SK-N-MC (cell line): ENCODE measurements around the gene CCL27.

ENCODE experiments used
- EZH2 ChIP-seq: fragments of 200-600 bp; sonication (generic); IDR thresholded peaks from one replicate; pipeline ENCODE4 v1.6.1; 2017; ENCODE audit warnings: antibody characterized with exemption
- FOXP2 ChIP-seq: optimal IDR thresholded peaks from 2 replicates; pipeline ENCODE3; 2011; ENCODE audit warnings: mild to moderate bottlenecking, moderate library complexity; ENCODE audit not compliant: insufficient read depth; ENCODE audit errors: extremely low read length, control extremely low read depth
- POLR2AphosphoS5 ChIP-seq: IDR thresholded peaks from 2 replicates; pipeline ENCODE4 v1.6.1; 2012; ENCODE audit warnings: mild to moderate bottlenecking, low read depth, low read length, borderline replicate concordance

DNA sequence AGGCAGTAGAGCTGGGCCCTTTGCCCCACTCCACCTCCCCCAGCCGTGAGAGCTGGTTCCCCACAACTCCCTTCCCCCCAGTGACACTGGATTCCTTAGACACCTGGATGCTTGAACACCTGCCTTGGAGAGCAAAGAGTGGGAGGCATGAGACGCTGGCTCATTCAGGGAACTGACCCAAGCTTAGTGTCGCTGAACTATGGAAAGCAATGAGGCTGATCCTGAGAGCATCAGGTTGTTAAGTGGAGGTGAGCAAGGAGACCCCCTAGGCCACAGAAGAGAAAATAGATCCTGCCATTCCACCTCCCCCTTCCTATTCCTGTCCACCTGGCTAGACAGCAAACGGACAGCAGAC is 26.6 kb upstream of the CCL27 start:
- TF ChIP-seq FOXP2 (no peak), POLR2AphosphoS5 (no peak), EZH2 (no peak)
